ENCODE data around the gene INPP5D.

The INPP5D gene

GRCh38 chr2:233219848-233220247 lies 159.7 kb downstream of the INPP5D start:
- H3F3A ChIP-seq (ENCODE audit: insufficient read depth, low read length), result no peaks in the 10 kb centered on the region
- H3K36me3 ChIP-seq (ENCODE audit: insufficient read depth, low read length), result no peaks in the 10 kb centered on the region
- H3K4me1 ChIP-seq (ENCODE audit: insufficient read depth, low read length, severe bottlenecking), result peaks cover 11% of the 10 kb centered on the region
- H3K79me2 ChIP-seq (ENCODE audit: insufficient read depth, low read length), result no peaks in the 10 kb centered on the region
- no peaks in the 10 kb centered on the region for H4K20me1 ChIP-seq (ENCODE audit: insufficient read depth, low read length)
- H3K9ac ChIP-seq (ENCODE audit: low read length), result no peak overlapping the region
- no peaks in the 10 kb centered on the region for H3K27me3 ChIP-seq (ENCODE audit: insufficient read depth, low read length)
- no peak overlapping the region for H2AFZ ChIP-seq (ENCODE audit: low read length)
- H3K4me2 ChIP-seq (ENCODE audit: low read length), result no peak overlapping the region
- TF ChIP-seq CTCF (IDR thresholded peaks at IDR 0.05; ENCODE audit: low read length) (no peak), EZH2 (IDR thresholded peaks at IDR 0.05; ENCODE audit: borderline replicate concordance, low read length) (no peak)
- no peak overlapping the region for H3K4me3 ChIP-seq (ENCODE audit: low read depth, low read length, poor library complexity, severe bottlenecking)
- H3K9me2 ChIP-seq (ENCODE audit: low read depth, low read length), result no peaks in the 10 kb centered on the region
- no peak overlapping the region for H3K27ac ChIP-seq (ENCODE audit: low read depth, low read length, poor library complexity, severe bottlenecking)
- H3K9me3 ChIP-seq (ENCODE audit: low read length), result no peaks in the 10 kb centered on the region

- no peaks in the 10 kb centered on the region for H3F3A ChIP-seq (ENCODE audit: insufficient read depth, low read length)
- H3K4me1 ChIP-seq (ENCODE audit: insufficient read depth, low read length, severe bottlenecking), result peaks cover 12% of the 10 kb centered on the region
- H3K9me2 ChIP-seq (ENCODE audit: low read depth, low read length), result no peaks in the 10 kb centered on the region
- no peak overlapping the region for H2AFZ ChIP-seq (ENCODE audit: low read length)
- no peak overlapping the region for H3K27ac ChIP-seq (ENCODE audit: low read depth, low read length, poor library complexity, severe bottlenecking)
- H3K9ac ChIP-seq (ENCODE audit: low read length), result no peak overlapping the region
- H4K20me1 ChIP-seq (ENCODE audit: insufficient read depth, low read length), result no peaks in the 10 kb centered on the region
- no peaks in the 10 kb centered on the region for H3K9me3 ChIP-seq (ENCODE audit: low read length)
- no peak overlapping the region for H3K4me3 ChIP-seq (ENCODE audit: low read depth, low read length, poor library complexity, severe bottlenecking)
- TF ChIP-seq EZH2 (IDR thresholded peaks at IDR 0.05; ENCODE audit: borderline replicate concordance, low read length), result no peak
- no peak for TF ChIP-seq CTCF (IDR thresholded peaks at IDR 0.05; ENCODE audit: low read length)
- no peak overlapping the region for H3K4me2 ChIP-seq (ENCODE audit: low read length)
- no peaks in the 10 kb centered on the region for H3K36me3 ChIP-seq (ENCODE audit: insufficient read depth, low read length)
- no peaks in the 10 kb centered on the region for H3K79me2 ChIP-seq (ENCODE audit: insufficient read depth, low read length)
- no peaks in the 10 kb centered on the region for H3K27me3 ChIP-seq (ENCODE audit: insufficient read depth, low read length)
Measured at GRCh38 chr2:233221378-233222063, 161.4 kb downstream of the INPP5D start.

GRCh38 chr2:233223059-233223894 lies 163.1 kb downstream of the INPP5D start:
- H2AFZ ChIP-seq (ENCODE audit: low read length), result peak overlapping the region; percentile 16; the same call in 1 of the 2 replicates
- no peaks in the 10 kb centered on the region for H3K9me2 ChIP-seq (ENCODE audit: low read depth, low read length)
- TF ChIP-seq CTCF (IDR thresholded peaks at IDR 0.05; ENCODE audit: low read length) (no peak), EZH2 (IDR thresholded peaks at IDR 0.05; ENCODE audit: borderline replicate concordance, low read length) (no peak)
- H3K9ac ChIP-seq (ENCODE audit: low read length), result no peak overlapping the region
- H4K20me1 ChIP-seq (ENCODE audit: insufficient read depth, low read length), result no peaks in the 10 kb centered on the region
- no peak overlapping the region for H3K4me3 ChIP-seq (ENCODE audit: low read depth, low read length, poor library complexity, severe bottlenecking)
- peak overlapping the region; percentile 70 for H3K27ac ChIP-seq (ENCODE audit: low read depth, low read length, poor library complexity, severe bottlenecking)
- peaks cover 16% of the 10 kb centered on the region for H3K4me1 ChIP-seq (ENCODE audit: insufficient read depth, low read length, severe bottlenecking)
- H3K4me2 ChIP-seq (ENCODE audit: low read length), result no peak overlapping the region
- no peaks in the 10 kb centered on the region for H3K27me3 ChIP-seq (ENCODE audit: insufficient read depth, low read length)
- H3F3A ChIP-seq (ENCODE audit: insufficient read depth, low read length), result no peaks in the 10 kb centered on the region
- H3K79me2 ChIP-seq (ENCODE audit: insufficient read depth, low read length), result no peaks in the 10 kb centered on the region
- no peaks in the 10 kb centered on the region for H3K9me3 ChIP-seq (ENCODE audit: low read length)
- H3K36me3 ChIP-seq (ENCODE audit: insufficient read depth, low read length), result no peaks in the 10 kb centered on the region

All from OCI-LY1 (cell line).